Keratinocyte (primary cell): ENCODE data around the gene INSYN1. TPM values are rescaled to one million over a fixed set of nuclear protein-coding genes. Genes with fewer than 3 reads are reported as not detected.

ENCODE experiments used
- DNase-seq: peaks from one replicate; pipeline ENCODE4 v3.0.0-alpha.2; 2011; ENCODE audit warnings: low read depth, missing footprints, low spot score
- FAIRE-seq: peaks from 2 replicates; lab custom pipeline; 2011; peaks lifted over from hg19 to GRCh38; lab: Jason Lieb, UNC
- H2AFZ ChIP-seq: 2 replicates; pipeline ENCODE4 v1.6.0; 2012; ENCODE audit warnings: low read length, control low read depth, inconsistent platforms; ENCODE audit not compliant: control insufficient read depth
- H3K27ac ChIP-seq: 2 replicates; pipeline ENCODE4 v1.5.1; 2011; ENCODE audit warnings: low read length; ENCODE audit not compliant: control insufficient read depth, insufficient read depth
- H3K27me3 ChIP-seq: 3 replicates; pipeline ENCODE4 v1.6.0; 2011; ENCODE audit warnings: low read length; ENCODE audit not compliant: control insufficient read depth, insufficient read depth; ENCODE audit errors: extremely low read depth
- H3K36me3 ChIP-seq, 2 experiments: 2 replicates in 1 of 2; 3 replicates in 1 of 2; pipeline ENCODE4 v1.5.1; 2011; ENCODE audit warnings: low read length in 2 of 2, mild to moderate bottlenecking in 1 of 2; ENCODE audit not compliant: control insufficient read depth in 2 of 2, insufficient read depth in 2 of 2; ENCODE audit errors: extremely low read depth in 1 of 2
- H3K4me1 ChIP-seq: 3 replicates; pipeline ENCODE4 v1.5.1; 2011; ENCODE audit warnings: low read length; ENCODE audit not compliant: control insufficient read depth, insufficient read depth; ENCODE audit errors: extremely low read depth
- H3K4me2 ChIP-seq: 3 replicates; pipeline ENCODE4 v1.6.0; 2011; ENCODE audit warnings: low read depth, low read length; ENCODE audit not compliant: control insufficient read depth, insufficient read depth; ENCODE audit errors: extremely low read depth
- H3K4me3 ChIP-seq, 3 experiments: fragments of 200-600 bp in 1 of 3; sonication (generic) in 1 of 3; 2 replicates in 2 of 3; 3 replicates in 1 of 3; pipeline ENCODE4 v1.5.1; 2011 to 2016; ENCODE audit warnings: low read length in 3 of 3, mild to moderate bottlenecking in 3 of 3, control low read depth in 2 of 3, inconsistent platforms in 1 of 3, low read depth in 1 of 3, mixed read lengths in 1 of 3, mixed run types in 1 of 3, moderate library complexity in 1 of 3; ENCODE audit not compliant: control insufficient read depth in 2 of 3, insufficient read depth in 2 of 3; ENCODE audit errors: extremely low read depth in 1 of 3
- H3K79me2 ChIP-seq: 2 replicates; pipeline ENCODE4 v1.6.0; 2012; ENCODE audit warnings: low read length; ENCODE audit not compliant: control insufficient read depth, insufficient read depth
- H3K9ac ChIP-seq: 3 replicates; pipeline ENCODE4 v1.6.0; 2011; ENCODE audit warnings: low read length; ENCODE audit not compliant: control insufficient read depth, insufficient read depth; ENCODE audit errors: extremely low read depth
- H3K9me1 ChIP-seq: 3 replicates; pipeline ENCODE4 v1.6.0; 2011; ENCODE audit warnings: low read length; ENCODE audit not compliant: control insufficient read depth, insufficient read depth; ENCODE audit errors: extremely low read depth
- H3K9me3 ChIP-seq: 2 replicates; pipeline ENCODE4 v1.5.1; 2012; ENCODE audit warnings: low read depth, low read length; ENCODE audit not compliant: control insufficient read depth
- H4K20me1 ChIP-seq: 3 replicates; pipeline ENCODE4 v1.6.0; 2011; ENCODE audit warnings: low read length; ENCODE audit not compliant: control insufficient read depth, insufficient read depth; ENCODE audit errors: extremely low read depth
- CTCF ChIP-seq, 3 experiments: IDR thresholded peaks in 1 of 3; conservative IDR thresholded peaks in 1 of 3; optimal IDR thresholded peaks in 1 of 3; 2 replicates in 2 of 3; 3 replicates in 1 of 3; pipeline versions ENCODE3 to v1.5.1; 2011; ENCODE audit warnings: low read length in 3 of 3, mild to moderate bottlenecking in 3 of 3, moderate library complexity in 2 of 3, control low read depth in 1 of 3, inconsistent platforms in 1 of 3; ENCODE audit not compliant: insufficient read depth in 2 of 3; ENCODE audit errors: extremely low read depth in 1 of 3
- EZH2 ChIP-seq: IDR thresholded peaks from one replicate; pipeline ENCODE4 v1.6.1; 2012; ENCODE audit warnings: inconsistent platforms, mild to moderate bottlenecking, low read length, moderate library complexity
- dilution Hi-C: fragments of 300-500 bp; cut with MboI; formaldehyde crosslinking; loops from one replicate; pipeline ENCODE4 v1.7.0; 2020; ENCODE audit warnings: low sequenced_read_pairs; ENCODE audit not compliant: extremely low pct_ligation_motif_present
- polyA plus RNA-seq, 5 experiments: library from polyadenylated mRNA; depleted of rRNA in 3 of 5; stranded (reverse) in 3 of 5; stranded (forward) in 1 of 5; unstranded in 1 of 5; fragments of >200 nt; gene quantifications; 1 replicate in 1 of 5; 2 replicates in 3 of 5; 3 replicates in 1 of 5; pipeline versions ENCODE4 v1.2.1 to v1.2.3, GENCODE V29; 2011 to 2012; ENCODE audit warnings: missing spikeins in 2 of 5, low read depth in 1 of 5, low replicate concordance in 1 of 5

The INSYN1 gene
- polyA plus RNA-seq, 1 donor (not counting 4 experiments of a cell fraction or from before 2014, with no cell fraction given), result 0.47 TPM

GRCh38 chr15:73771385-73772045 lies 18.4 kb upstream of the INSYN1 start:
- Histone ChIP-seq H3K4me2 (no peak overlapping the region), H3K36me3 (no peaks in the 10 kb centered on the region), H3K9me1 (no peaks in the 10 kb centered on the region), H3K79me2 (no peaks in the 10 kb centered on the region), H3K4me3 (no peak overlapping the region), H3K9ac (no peak overlapping the region), H3K4me1 (peaks cover 3% of the 10 kb centered on the region), H3K27ac (no peak overlapping the region), H3K27me3 (peaks cover 14% of the 10 kb centered on the region), H3K9me3 (no peaks in the 10 kb centered on the region), H2AFZ (no peak overlapping the region), H4K20me1 (no peaks in the 10 kb centered on the region)
- DNase-seq, result no peak
- dilution Hi-C loops, result no loop called here
- TF ChIP-seq EZH2 (no peak), CTCF (optimal IDR thresholded peaks at IDR 0.05 in 1 of 3, IDR thresholded peaks at IDR 0.05 in 1 of 3, conservative IDR thresholded peaks at IDR 0.05 in 1 of 3; ENCODE audit: extremely low read depth in 1 of 3, insufficient read depth in 2 of 3, low read length in 3 of 3) (no peak)
- FAIRE-seq, result no peak

GRCh38 chr15:73770050-73770449 lies 16.9 kb upstream of the INSYN1 start:
- H3K9ac ChIP-seq, result no peak overlapping the region
- no peaks in the 10 kb centered on the region for H3K79me2 ChIP-seq
- no peaks in the 10 kb centered on the region for H3K9me1 ChIP-seq
- no peak overlapping the region for H3K4me3 ChIP-seq
- dilution Hi-C loops, result no loop called here
- no peak overlapping the region for H3K4me2 ChIP-seq
- H3K4me1 ChIP-seq, result peaks cover 3% of the 10 kb centered on the region
- FAIRE-seq, result no peak
- peaks cover 14% of the 10 kb centered on the region for H3K27me3 ChIP-seq
- no peaks in the 10 kb centered on the region for H3K9me3 ChIP-seq
- no peaks in the 10 kb centered on the region for H3K36me3 ChIP-seq
- no peak overlapping the region for H2AFZ ChIP-seq
- H3K27ac ChIP-seq, result no peak overlapping the region
- TF ChIP-seq CTCF (optimal IDR thresholded peaks at IDR 0.05 in 1 of 3, IDR thresholded peaks at IDR 0.05 in 1 of 3, conservative IDR thresholded peaks at IDR 0.05 in 1 of 3; ENCODE audit: extremely low read depth in 1 of 3, insufficient read depth in 2 of 3, low read length in 3 of 3), result no peak
- TF ChIP-seq EZH2, result no peak
- no peaks in the 10 kb centered on the region for H4K20me1 ChIP-seq
- no peak for DNase-seq
